Tibial nerve (tissue), 4 donors: ENCODE data around the gene ANKUB1. TPM values are rescaled to one million over a fixed set of nuclear protein-coding genes. Genes with fewer than 3 reads are reported as not detected.
A peak's percentile ranks its signal among the peaks of the same experiment; 100 is the strongest.

Experiments
- DNase-seq, 2 donors: peaks; one replicate each; pipeline ENCODE4 v3.0.0-alpha.2; 2019; ENCODE audit warnings: low spot score in 2 of 2
- H3K27ac ChIP-seq, 4 donors: fragments of 200-600 bp; sonication (generic) in 3 of 4; one replicate each; pipeline ENCODE4 v1.5.1; 2017 to 2019; ENCODE audit warnings: mild to moderate bottlenecking in 1 of 4
- H3K27me3 ChIP-seq, 2 donors: fragments of 200-600 bp; sonication (generic) in 1 of 2; one replicate each; pipeline versions ENCODE4 v1.5.1 to v1.6.0; 2017 to 2019
- H3K36me3 ChIP-seq, 3 donors: fragments of 200-600 bp; sonication (generic); one replicate each; pipeline ENCODE4 v1.5.1; 2018 to 2019
- H3K4me1 ChIP-seq, 4 donors: fragments of 200-600 bp; sonication (generic) in 3 of 4; one replicate each; pipeline ENCODE4 v1.5.1; 2017 to 2019
- H3K4me3 ChIP-seq, 4 donors: fragments of 200-600 bp; sonication (generic) in 3 of 4; one replicate each; pipeline ENCODE4 v1.5.1; 2017 to 2019; ENCODE audit warnings: mild to moderate bottlenecking in 1 of 4, moderate library complexity in 1 of 4
- H3K9me3 ChIP-seq, 4 donors: fragments of 200-600 bp; sonication (generic) in 3 of 4; one replicate each; pipeline ENCODE4 v1.5.1; 2017 to 2019
- EP300 ChIP-seq, 2 donors: sonication (generic); formaldehyde crosslinking; IDR thresholded peaks; one replicate each; pipeline ENCODE4 v1.6.1; 2017; ENCODE audit warnings: antibody characterized with exemption in 2 of 2, mild to moderate bottlenecking in 1 of 2
- POLR2A ChIP-seq, 2 donors: fragments of 450-650 bp; IDR thresholded peaks; one replicate each; pipeline ENCODE4 v1.6.1; 2017; ENCODE audit warnings: antibody characterized with exemption in 2 of 2, mild to moderate bottlenecking in 2 of 2, moderate library complexity in 2 of 2
- WGBS, 2 donors: methylation state at CpG; one replicate each; pipeline ENCODE4 v1.1.5; 2018; 5-methylcytosine and 5-hydroxymethylcytosine counted together
- total RNA-seq, 4 donors: library from RNA; depleted of rRNA; stranded (reverse); fragments of >200 nt; gene quantifications; one replicate each; pipeline ENCODE4 v1.1.0, GENCODE V29; 2016
- TF ChIP-seq, protein P1 (sequence below), 5 experiments: fragments of 200-600 bp in 3 of 5; fragments of 450-650 bp in 2 of 5; sonication (generic) in 3 of 5; IDR thresholded peaks; one replicate each; pipeline ENCODE4 v1.5.1; 2016 to 2019; ENCODE audit warnings: antibody characterized with exemption in 5 of 5, mild to moderate bottlenecking in 3 of 5, moderate library complexity in 2 of 5

ANKUB1 gene
- total RNA-seq, 4 donors from 2014 or later: 0.60 to 1.4 (median 0.86) TPM

DNA sequence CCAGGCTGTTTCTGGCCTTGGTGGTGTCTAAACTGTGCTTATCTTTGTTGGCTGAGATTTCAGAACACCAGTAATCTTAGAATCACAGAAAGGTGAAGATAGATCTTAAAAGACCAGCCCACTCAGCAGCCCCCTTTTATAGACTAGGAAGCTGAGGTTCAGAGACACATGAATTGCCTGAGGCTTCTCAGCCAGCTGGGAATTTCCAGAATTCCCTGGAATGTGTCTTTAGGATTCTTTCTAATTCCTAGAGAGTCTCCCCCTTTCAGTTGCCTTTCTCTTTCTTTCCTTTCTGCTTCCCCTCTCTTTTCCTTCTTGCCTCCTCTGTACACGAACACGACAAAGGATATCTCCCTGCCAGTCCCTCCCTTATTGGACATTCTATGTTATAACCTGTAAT lies 19.5 kb downstream of the ANKUB1 start:
- no peak overlapping the region for H3K4me3 ChIP-seq
- TF ChIP-seq POLR2A (IDR thresholded peaks at IDR 0.05): no peak
- no peak for TF ChIP-seq EP300 (IDR thresholded peaks at IDR 0.05)
- TF ChIP-seq, protein P1, sequence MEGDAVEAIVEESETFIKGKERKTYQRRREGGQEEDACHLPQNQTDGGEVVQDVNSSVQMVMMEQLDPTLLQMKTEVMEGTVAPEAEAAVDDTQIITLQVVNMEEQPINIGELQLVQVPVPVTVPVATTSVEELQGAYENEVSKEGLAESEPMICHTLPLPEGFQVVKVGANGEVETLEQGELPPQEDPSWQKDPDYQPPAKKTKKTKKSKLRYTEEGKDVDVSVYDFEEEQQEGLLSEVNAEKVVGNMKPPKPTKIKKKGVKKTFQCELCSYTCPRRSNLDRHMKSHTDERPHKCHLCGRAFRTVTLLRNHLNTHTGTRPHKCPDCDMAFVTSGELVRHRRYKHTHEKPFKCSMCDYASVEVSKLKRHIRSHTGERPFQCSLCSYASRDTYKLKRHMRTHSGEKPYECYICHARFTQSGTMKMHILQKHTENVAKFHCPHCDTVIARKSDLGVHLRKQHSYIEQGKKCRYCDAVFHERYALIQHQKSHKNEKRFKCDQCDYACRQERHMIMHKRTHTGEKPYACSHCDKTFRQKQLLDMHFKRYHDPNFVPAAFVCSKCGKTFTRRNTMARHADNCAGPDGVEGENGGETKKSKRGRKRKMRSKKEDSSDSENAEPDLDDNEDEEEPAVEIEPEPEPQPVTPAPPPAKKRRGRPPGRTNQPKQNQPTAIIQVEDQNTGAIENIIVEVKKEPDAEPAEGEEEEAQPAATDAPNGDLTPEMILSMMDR (IDR thresholded peaks at IDR 0.05): no peak
- H3K9me3 ChIP-seq: no peaks in the 10 kb centered on the region
- no peaks in the 10 kb centered on the region for H3K4me1 ChIP-seq
- DNase-seq: no peak
- WGBS, 2 donors: 86 to 92% methylated on average over 2 of the region's 2 CpGs
- no peaks in the 10 kb centered on the region for H3K27me3 ChIP-seq
- no peaks in the 10 kb centered on the region for H3K36me3 ChIP-seq
- H3K27ac ChIP-seq: no peak overlapping the region

DNA sequence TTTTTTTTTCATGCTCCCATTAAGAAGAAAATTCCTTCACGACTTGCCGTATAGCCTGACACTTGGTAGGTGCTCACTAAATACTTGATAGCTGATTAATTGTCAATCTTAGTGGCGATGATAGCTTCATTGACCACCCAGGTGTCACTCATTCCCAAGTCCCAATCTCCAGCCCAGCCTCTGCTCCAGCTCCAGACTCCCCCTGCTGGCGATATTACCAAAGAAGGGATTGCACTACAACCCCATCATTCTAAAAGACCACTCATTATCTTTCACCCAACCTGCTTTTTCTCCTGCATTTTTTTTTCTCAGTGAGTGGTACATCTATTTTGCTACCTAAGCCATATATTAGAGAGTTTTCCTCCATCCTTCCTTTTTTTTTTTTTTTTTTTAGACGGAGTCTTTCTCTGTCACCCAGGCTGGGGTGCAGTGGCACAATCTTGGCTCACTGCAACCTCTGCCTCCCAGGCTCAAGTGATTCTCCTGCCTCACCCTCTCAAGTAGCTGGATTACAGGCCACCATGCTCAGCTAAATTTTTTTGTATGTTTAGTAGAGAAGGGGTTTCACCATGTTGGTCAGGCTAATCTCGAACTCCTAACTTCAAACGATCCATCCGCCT lies 20.6 kb downstream of the ANKUB1 start:
- TF ChIP-seq POLR2A (IDR thresholded peaks at IDR 0.05) (no peak), EP300 (IDR thresholded peaks at IDR 0.05) (no peak)
- TF ChIP-seq, protein P1 (IDR thresholded peaks at IDR 0.05): peak; percentile 46 to 63 (median 54)
- Histone ChIP-seq H3K4me1 (no peaks in the 10 kb centered on the region), H3K4me3 (no peak overlapping the region), H3K27me3 (no peaks in the 10 kb centered on the region), H3K9me3 (no peaks in the 10 kb centered on the region), H3K36me3 (no peaks in the 10 kb centered on the region), H3K27ac (no peak overlapping the region)
- 58 to 62% methylated on average over 8 of the region's 8 CpGs for WGBS, 2 donors
- peak; percentile 17 to 70 for DNase-seq

DNA sequence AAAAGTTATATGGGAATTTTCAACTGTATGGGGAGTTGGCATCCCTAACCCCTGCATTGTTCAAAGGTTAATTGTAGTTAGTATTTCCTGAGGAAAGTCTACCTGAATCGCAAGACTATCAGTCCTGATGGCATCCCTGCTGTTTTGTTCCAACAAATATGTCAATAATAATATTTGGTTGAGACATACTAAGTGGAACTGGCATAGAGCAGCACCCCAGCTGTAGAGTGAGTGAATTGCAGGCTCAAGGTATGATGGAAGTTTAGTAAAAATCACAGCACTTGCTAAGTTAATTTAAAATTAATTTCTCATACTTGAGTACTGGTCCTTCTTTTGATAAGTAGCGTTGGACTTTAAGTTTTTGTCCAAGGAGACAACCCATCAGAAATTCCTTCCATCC lies 22.1 kb downstream of the ANKUB1 start:
- TF ChIP-seq POLR2A (IDR thresholded peaks at IDR 0.05) (no peak), EP300 (IDR thresholded peaks at IDR 0.05) (no peak)
- TF ChIP-seq, protein P1 (IDR thresholded peaks at IDR 0.05): no peak

GRCh38 chr3:149768704-149769103 lies 23.6 kb downstream of the ANKUB1 start:
- DNase-seq: no peak

More for the DNA sequence above, 22.1 kb downstream of the ANKUB1 start:
- no peak for DNase-seq
- no peaks in the 10 kb centered on the region for H3K36me3 ChIP-seq
- WGBS, 2 donors: 85 to 96% methylated on average over 2 of the region's 2 CpGs
- H3K4me1 ChIP-seq: peaks cover 0 to 8% (median 0%) of the 10 kb centered on the region in 4 donors
- H3K27me3 ChIP-seq: no peaks in the 10 kb centered on the region
- H3K27ac ChIP-seq: no peak overlapping the region
- no peak overlapping the region for H3K4me3 ChIP-seq
- no peaks in the 10 kb centered on the region for H3K9me3 ChIP-seq

GRCh38 chr3:149767720-149768119 lies 24.6 kb downstream of the ANKUB1 start:
- no peak for TF ChIP-seq EP300 (IDR thresholded peaks at IDR 0.05)
- TF ChIP-seq, protein P1 (IDR thresholded peaks at IDR 0.05): no peak
- TF ChIP-seq POLR2A (IDR thresholded peaks at IDR 0.05): no peak
- Histone ChIP-seq H3K4me3 (no peak overlapping the region), H3K36me3 (no peaks in the 10 kb centered on the region), H3K27me3 (no peaks in the 10 kb centered on the region), H3K27ac (peak overlapping the region in 2 of 4 donors; percentile 63 to 64), H3K9me3 (no peaks in the 10 kb centered on the region), H3K4me1 (peaks cover 0 to 8% (median 0%) of the 10 kb centered on the region in 4 donors)
- 56 to 69% methylated on average over 6 of the region's 6 CpGs for WGBS, 2 donors
- DNase-seq: no peak

More at GRCh38 chr3:149768704-149769103, 23.6 kb downstream of the ANKUB1 start:
- Histone ChIP-seq H3K27me3 (no peaks in the 10 kb centered on the region), H3K36me3 (no peaks in the 10 kb centered on the region), H3K4me1 (peaks cover 0 to 8% (median 0%) of the 10 kb centered on the region in 4 donors), H3K4me3 (no peak overlapping the region), H3K27ac (no peak overlapping the region), H3K9me3 (no peaks in the 10 kb centered on the region)
- WGBS, 2 donors: 91 to 93% methylated on average over 6 of the region's 6 CpGs
- TF ChIP-seq, protein P1 (IDR thresholded peaks at IDR 0.05): no peak
- no peak for TF ChIP-seq EP300 (IDR thresholded peaks at IDR 0.05)
- TF ChIP-seq POLR2A (IDR thresholded peaks at IDR 0.05): no peak
